ENCODE measurements around the gene SMIM11.

Gene SMIM11

DNA sequence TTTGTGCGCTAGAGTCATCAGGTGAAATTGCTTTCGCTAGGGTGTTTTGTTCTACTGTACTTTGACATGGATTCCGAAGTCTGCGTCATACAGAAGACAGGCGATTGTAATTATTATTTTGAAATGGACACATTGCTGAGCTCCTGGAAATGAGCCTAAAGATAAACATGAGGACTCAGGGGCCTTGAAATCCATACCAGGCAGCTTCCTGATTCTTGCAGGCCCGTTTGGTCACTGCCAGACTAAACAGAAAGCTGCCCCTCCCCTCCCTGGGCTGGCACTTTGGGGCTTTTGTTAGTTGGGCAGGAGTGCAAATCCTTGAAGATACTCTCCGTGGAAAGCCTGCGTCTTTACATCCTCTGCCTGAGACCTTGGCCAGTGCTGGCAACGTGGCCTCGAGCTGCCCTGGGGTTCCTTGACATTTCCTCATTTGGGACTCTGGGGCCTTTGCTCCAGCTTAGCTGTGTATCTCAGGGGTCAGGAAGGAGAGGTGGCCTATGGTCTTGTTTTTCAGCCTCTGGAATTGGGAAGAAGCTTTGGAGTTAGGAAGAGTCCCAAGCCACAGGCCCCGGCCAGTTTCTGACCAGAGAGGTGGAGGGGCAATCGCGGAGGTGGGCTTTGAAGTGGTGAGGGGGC is 38.4 kb upstream of the SMIM11 start:
- TF ChIP-seq ZFX (IDR thresholded peaks at IDR 0.05; ENCODE audit: borderline replicate concordance): no peak
- TF ChIP-seq, protein P1, sequence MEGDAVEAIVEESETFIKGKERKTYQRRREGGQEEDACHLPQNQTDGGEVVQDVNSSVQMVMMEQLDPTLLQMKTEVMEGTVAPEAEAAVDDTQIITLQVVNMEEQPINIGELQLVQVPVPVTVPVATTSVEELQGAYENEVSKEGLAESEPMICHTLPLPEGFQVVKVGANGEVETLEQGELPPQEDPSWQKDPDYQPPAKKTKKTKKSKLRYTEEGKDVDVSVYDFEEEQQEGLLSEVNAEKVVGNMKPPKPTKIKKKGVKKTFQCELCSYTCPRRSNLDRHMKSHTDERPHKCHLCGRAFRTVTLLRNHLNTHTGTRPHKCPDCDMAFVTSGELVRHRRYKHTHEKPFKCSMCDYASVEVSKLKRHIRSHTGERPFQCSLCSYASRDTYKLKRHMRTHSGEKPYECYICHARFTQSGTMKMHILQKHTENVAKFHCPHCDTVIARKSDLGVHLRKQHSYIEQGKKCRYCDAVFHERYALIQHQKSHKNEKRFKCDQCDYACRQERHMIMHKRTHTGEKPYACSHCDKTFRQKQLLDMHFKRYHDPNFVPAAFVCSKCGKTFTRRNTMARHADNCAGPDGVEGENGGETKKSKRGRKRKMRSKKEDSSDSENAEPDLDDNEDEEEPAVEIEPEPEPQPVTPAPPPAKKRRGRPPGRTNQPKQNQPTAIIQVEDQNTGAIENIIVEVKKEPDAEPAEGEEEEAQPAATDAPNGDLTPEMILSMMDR (IDR thresholded peaks at IDR 0.05): no peak
- no peak overlapping the region for H3K27ac ChIP-seq

DNA sequence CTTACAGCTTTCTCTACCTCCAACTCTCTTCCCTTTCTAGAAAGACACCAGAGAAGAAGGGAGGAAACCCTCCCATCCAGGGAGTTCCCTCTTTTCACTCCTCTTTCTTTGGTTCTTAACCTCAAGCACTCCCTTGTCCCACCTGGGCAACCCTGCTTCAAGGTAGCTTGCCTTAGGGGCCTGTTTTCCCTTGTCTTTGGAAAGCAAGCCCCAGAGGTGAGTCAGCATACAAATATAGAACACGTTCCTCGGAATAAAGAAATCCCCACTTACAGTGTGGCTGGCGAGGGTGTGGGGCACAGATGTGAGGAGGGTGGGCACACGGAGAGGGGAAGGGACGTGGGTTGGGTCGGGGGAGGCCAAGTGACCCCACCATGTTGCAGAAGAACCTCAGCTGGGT is 37.6 kb upstream of the SMIM11 start:
- H3K27ac ChIP-seq: no peak overlapping the region
- TF ChIP-seq ZFX (IDR thresholded peaks at IDR 0.05; ENCODE audit: borderline replicate concordance): no peak
- TF ChIP-seq, protein P1 (IDR thresholded peaks at IDR 0.05): no peak

DNA sequence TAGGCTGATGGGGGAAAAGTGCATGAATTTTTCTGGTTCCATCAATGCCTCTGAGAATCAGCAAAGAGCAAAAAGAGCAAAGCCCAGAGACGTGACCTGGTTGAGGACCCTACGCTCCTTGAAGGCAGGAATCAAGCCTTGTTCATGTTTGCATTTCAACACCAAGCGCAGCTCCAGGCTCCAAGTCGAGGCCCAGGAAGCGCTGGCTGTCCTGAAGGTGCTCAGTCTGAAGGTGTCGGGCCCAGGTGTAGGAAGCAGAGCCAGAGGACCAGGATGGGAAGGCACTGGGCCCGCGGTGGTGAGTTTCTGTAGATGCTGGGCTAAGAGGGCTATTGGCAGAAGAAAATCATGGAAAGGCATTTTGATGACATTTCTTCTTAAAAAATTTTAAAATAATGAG is 37.1 kb upstream of the SMIM11 start:
- H3K27ac ChIP-seq: no peak overlapping the region
- TF ChIP-seq, protein P1 (IDR thresholded peaks at IDR 0.05): no peak
- no peak for TF ChIP-seq ZFX (IDR thresholded peaks at IDR 0.05; ENCODE audit: borderline replicate concordance)

DNA sequence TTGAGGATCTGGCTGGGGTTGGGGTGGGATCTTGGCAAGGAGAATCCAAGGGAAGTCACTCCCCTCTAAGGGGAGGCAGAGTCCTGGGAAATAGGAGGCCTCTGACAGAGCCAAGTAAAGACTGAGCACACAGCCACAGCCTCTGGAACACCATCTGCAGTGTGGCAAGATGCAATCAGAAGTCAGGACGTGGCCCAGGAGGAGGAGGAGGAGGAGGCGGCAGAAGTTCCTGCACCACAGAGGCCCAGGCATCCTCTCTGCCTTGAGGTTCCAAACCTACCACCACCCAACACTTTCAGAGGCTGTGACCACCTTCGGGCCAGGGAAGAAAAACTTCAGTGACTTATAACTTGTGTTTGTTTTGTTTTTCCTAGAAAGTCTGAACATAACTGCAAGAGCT is 35.2 kb upstream of the SMIM11 start:
- TF ChIP-seq, protein P1 (IDR thresholded peaks at IDR 0.05): no peak

DNA sequence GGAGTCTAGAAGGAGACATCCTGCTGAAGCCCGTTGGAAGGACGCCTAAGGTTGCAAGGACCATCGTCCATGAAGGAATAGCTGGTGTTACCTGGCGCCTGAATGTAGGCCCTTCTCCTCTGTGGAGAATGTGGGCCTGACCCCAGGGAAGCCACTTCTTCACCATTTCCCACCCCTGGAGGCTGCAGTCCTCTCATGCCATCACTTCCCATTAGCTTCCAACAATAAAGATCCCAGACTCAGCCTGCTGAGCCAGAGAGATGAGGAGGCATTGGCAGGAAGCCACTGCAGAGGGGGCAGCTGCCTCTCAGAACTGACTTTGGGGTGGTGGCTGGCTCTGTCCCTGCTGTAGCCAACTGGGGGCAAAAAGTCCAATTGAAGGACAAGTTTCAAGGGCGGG is 32.8 kb upstream of the SMIM11 start:
- H3K27ac ChIP-seq: no peak overlapping the region
- TF ChIP-seq, protein P1 (IDR thresholded peaks at IDR 0.05): no peak
- no peak for TF ChIP-seq ZFX (IDR thresholded peaks at IDR 0.05; ENCODE audit: borderline replicate concordance)

More for the DNA sequence above, 35.2 kb upstream of the SMIM11 start:
- no peak overlapping the region for H3K27ac ChIP-seq

DNA sequence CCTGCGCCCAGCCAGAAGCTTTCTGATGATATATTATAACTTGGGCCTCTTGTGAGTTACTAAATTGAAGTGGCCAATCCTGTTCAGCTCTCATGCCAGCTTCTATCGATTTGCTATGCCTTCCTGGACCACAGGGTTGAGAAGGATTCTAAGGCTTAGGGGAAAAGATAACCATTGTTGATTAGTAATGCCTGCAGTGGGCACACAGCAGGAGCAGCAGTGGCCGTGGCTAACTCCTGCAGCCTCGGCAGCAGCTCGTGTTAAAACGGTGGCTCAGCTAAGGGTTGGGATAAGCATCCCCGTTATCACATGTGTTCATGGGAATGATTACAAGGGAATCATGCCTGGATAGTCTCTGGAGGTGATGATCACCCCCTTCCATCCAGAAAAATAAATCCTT is 32.0 kb upstream of the SMIM11 start:
- no peak overlapping the region for H3K27ac ChIP-seq
- TF ChIP-seq, protein P1 (IDR thresholded peaks at IDR 0.05): no peak
- no peak for TF ChIP-seq ZFX (IDR thresholded peaks at IDR 0.05; ENCODE audit: borderline replicate concordance)

DNA sequence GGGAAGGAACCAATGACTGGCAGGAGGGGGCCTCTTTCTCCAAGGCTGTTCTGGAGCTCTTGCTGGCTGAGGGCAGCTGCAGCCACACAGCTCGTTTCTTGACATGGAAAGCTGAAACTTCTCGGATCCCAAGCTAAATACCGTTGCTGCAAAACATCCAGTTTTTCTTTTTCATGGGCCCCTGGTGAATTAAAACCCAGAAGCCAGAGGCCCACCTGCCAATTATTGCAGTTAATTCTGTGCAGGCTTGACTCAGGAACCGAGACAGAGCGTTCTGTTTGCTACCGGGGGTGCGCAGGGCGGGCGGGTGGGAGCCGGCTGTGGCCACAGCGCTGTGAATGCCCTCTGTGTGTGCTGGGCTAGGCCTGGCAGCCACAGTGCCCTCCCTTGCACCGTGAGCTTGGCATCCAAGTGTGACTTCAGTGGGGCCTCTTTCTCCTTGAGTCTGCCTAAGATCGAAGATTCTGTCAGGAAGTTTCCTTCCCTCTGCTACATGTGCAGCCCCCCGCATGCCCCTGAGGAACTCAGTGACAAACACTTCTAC is 31.4 kb upstream of the SMIM11 start:
- TF ChIP-seq, protein P1 (IDR thresholded peaks at IDR 0.05): no peak
- no peak for TF ChIP-seq ZFX (IDR thresholded peaks at IDR 0.05; ENCODE audit: borderline replicate concordance)

More for the DNA sequence above, 31.4 kb upstream of the SMIM11 start:
- no peak overlapping the region for H3K27ac ChIP-seq
